ENCODE results near the gene DEFB108B. TPM values are rescaled to one million over a fixed set of nuclear protein-coding genes. Genes with fewer than 3 reads are reported as not detected.

The DEFB108B gene
- total RNA-seq = not detected in 2 replicates

GRCh38 chr11:71832811-71833210 lies at the start of gene DEFB108B:
DEFB108B (plus strand) TSS chr11:71833200; CDS start chr11:71833200, 0 bp downstream.

GRCh38 chr11:71878059-71878458 lies 45.1 kb downstream of the DEFB108B start, which contains the start of gene DEFB131B:
DEFB131B (plus strand) TSS chr11:71878453; CDS start chr11:71878453, 0 bp downstream.

Other genes with a start within 250 kb of the DEFB108B start
- not detected in 2 replicates for gene DEFB131B, start 45.3 kb downstream of the DEFB108B start, total RNA-seq
- 7.0 and 10.1 TPM in 2 replicates for gene XNDC1N, start 95.4 kb downstream of the DEFB108B start, total RNA-seq
- gene RNF121, start 95.8 kb downstream of the DEFB108B start, total RNA-seq = 14.4 and 23.4 TPM in 2 replicates
- gene IL18BP, start 165.7 kb downstream of the DEFB108B start, total RNA-seq = 0.95 and 1.2 TPM in 2 replicates
- gene NUMA1, start 247.3 kb downstream of the DEFB108B start, total RNA-seq = 105 and 106 TPM in 2 replicates
- 5.2 and 8.0 TPM in 2 replicates for gene LRRC51, start 247.7 kb downstream of the DEFB108B start, total RNA-seq

Data from hair follicular keratinocyte (primary cell).